ENCODE results near the gene OPN3. TPM values are rescaled to one million over a fixed set of nuclear protein-coding genes. Genes with fewer than 3 reads are reported as not detected.

Gene OPN3
- total RNA-seq, 4 donors from 2014 or later, result 4.6 to 9.6 (median 5.8) TPM

- TF ChIP-seq CTCF (IDR thresholded peaks at IDR 0.05 in 4 of 5, conservative IDR thresholded peaks at IDR 0.05 in 1 of 5) (no peak), POLR2A (IDR thresholded peaks at IDR 0.05) (no peak)
- Histone ChIP-seq H3K4me3 (no peak overlapping the region), H3K9me3 (no peaks in the 10 kb centered on the region), H3K27ac (no peak overlapping the region), H3K27me3 (no peaks in the 10 kb centered on the region), H3K4me1 (peaks cover 1 to 4% of the 10 kb centered on the region in 2 donors), H3K36me3 (no peaks in the 10 kb centered on the region)
- intact Hi-C loops (cut with DNase I; ENCODE audit: low total_unique reads) (loop anchor here (5.0 to 10.0 kb wide), 2 partner anchors 203 to 1611 kb away; partner anchors contain the start of genes CEP170, EXO1 and SDCCAG8), in situ Hi-C loops (cut with MboI; ENCODE audit: low sequenced_read_pairs in 4 of 4) (loop anchor here in 2 of 4 donors (25.0 kb wide), 1 partner anchor 193 kb away; the partner anchor contains the start of gene EXO1 (in 2 of the 2))
- DNase-seq (no peak), ATAC-seq (no peak)
Measured at GRCh38 chr1:241644259-241644658, 4.1 kb upstream of the OPN3 start.

DNA sequence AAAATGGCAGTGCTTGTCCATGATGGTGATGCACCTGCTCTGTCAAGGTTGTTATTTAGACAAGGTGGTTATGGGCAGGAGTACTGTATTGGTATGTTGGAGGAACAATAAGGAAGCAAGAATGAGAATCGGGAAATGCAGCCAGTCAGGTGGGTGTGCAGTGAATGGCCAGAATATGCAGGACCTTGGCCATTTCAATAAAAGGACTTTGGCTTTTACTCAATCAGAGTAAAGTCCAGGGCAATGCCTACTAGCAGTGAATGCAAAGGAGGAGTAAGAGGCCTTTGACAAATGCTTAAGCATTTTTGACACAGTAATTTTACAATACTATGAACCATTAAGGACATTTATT lies 2.4 kb upstream of the OPN3 start:
- DNase-seq (no peak), ATAC-seq (no peak)
- no peaks in the 10 kb centered on the region for H3K9me3 ChIP-seq
- peaks cover 11 to 21% of the 10 kb centered on the region in 2 donors for H3K4me1 ChIP-seq
- in situ Hi-C loops (cut with MboI; ENCODE audit: low sequenced_read_pairs in 4 of 4), result loop anchor here in 2 of 4 donors (25.0 kb wide), 1 partner anchor 195 kb away; the partner anchor contains the start of gene EXO1 (in 2 of the 2)
- no peak overlapping the region for H3K27ac ChIP-seq
- H3K4me3 ChIP-seq, result no peak overlapping the region
- no peaks in the 10 kb centered on the region for H3K27me3 ChIP-seq
- TF ChIP-seq POLR2A (IDR thresholded peaks at IDR 0.05), result no peak
- TF ChIP-seq CTCF (IDR thresholded peaks at IDR 0.05 in 4 of 5, conservative IDR thresholded peaks at IDR 0.05 in 1 of 5), result no peak
- intact Hi-C loops (cut with DNase I; ENCODE audit: low total_unique reads), result loop anchor here (5.0 to 10.0 kb wide), 2 partner anchors 205 to 1612 kb away; partner anchors contain the start of genes CEP170, EXO1 and SDCCAG8
- no peaks in the 10 kb centered on the region for H3K36me3 ChIP-seq

- in situ Hi-C loops (cut with MboI; ENCODE audit: low sequenced_read_pairs in 4 of 4) (loop anchor here in 2 of 4 donors (25.0 kb wide), 1 partner anchor 195 kb away; the partner anchor contains the start of gene EXO1 (in 2 of the 2)), intact Hi-C loops (cut with DNase I; ENCODE audit: low total_unique reads) (loop anchor here (2.0 to 10.0 kb wide), 3 partner anchors 123 to 1613 kb away; partner anchors contain the start of genes CEP170, EXO1, FH and SDCCAG8)
- no peak for DNase-seq
- Histone ChIP-seq H3K36me3 (no peaks in the 10 kb centered on the region), H3K4me1 (peaks cover 11 to 23% of the 10 kb centered on the region in 2 donors), H3K4me3 (no peak overlapping the region), H3K9me3 (no peaks in the 10 kb centered on the region), H3K27me3 (no peaks in the 10 kb centered on the region), H3K27ac (no peak overlapping the region)
- no peak for TF ChIP-seq CTCF (IDR thresholded peaks at IDR 0.05 in 4 of 5, conservative IDR thresholded peaks at IDR 0.05 in 1 of 5)
- TF ChIP-seq POLR2A (IDR thresholded peaks at IDR 0.05), result no peak
- ATAC-seq, result no peak
Measured at GRCh38 chr1:241641773-241642592, 1.8 kb upstream of the OPN3 start.

- Histone ChIP-seq H3K27me3 (no peaks in the 10 kb centered on the region), H3K36me3 (no peaks in the 10 kb centered on the region), H3K4me1 (peaks cover 11 to 23% of the 10 kb centered on the region in 2 donors), H3K4me3 (peak overlapping the region; percentile 47 to 83 (median 68)), H3K9me3 (no peaks in the 10 kb centered on the region), H3K27ac (peak overlapping the region; percentile 61 to 81 (median 70))
- no peak for ATAC-seq
- no peak for TF ChIP-seq CTCF (IDR thresholded peaks at IDR 0.05 in 4 of 5, conservative IDR thresholded peaks at IDR 0.05 in 1 of 5)
- TF ChIP-seq POLR2A (IDR thresholded peaks at IDR 0.05), result no peak
- intact Hi-C loops (cut with DNase I; ENCODE audit: low total_unique reads) (loop anchor here (2.0 to 10.0 kb wide), 3 partner anchors 122 to 1614 kb away; partner anchors contain the start of genes CEP170, EXO1, FH and SDCCAG8), in situ Hi-C loops (cut with MboI; ENCODE audit: low sequenced_read_pairs in 4 of 4) (loop anchor here in 2 of 4 donors (25.0 kb wide), 1 partner anchor 196 kb away; the partner anchor contains the start of gene EXO1 (in 2 of the 2))
- DNase-seq, result no peak
Measured at GRCh38 chr1:241640867-241641622, 876 bp upstream of the OPN3 start.
